GM12892 (cell line): ENCODE results near the gene ETV5.

ENCODE experiments used
- POLR2A ChIP-seq: IDR thresholded peaks from 2 replicates; pipeline ENCODE4 v1.6.1; 2011; ENCODE audit warnings: low read depth, low read length, control low read depth
- POLR2AphosphoS5 ChIP-seq: IDR thresholded peaks from 2 replicates; pipeline ENCODE4 v1.6.1; 2011; ENCODE audit warnings: low read depth, low read length, control low read depth

GRCh38 chr3:186121278-186121677 lies 12.4 kb upstream of the ETV5 start:
- TF ChIP-seq POLR2AphosphoS5 (no peak), POLR2A (no peak)
